VCaP (cell line): ENCODE data around the gene CTCFL.
"Not testable (repeated sequence)": the region's sequence is repeated elsewhere in the genome, so short reads cannot be mapped to it uniquely, and the experiment has no call there.

Experiments used
- H3K27ac ChIP-seq: fragments of 450-650 bp; 2 replicates; pipeline ENCODE4 v1.5.1; 2017
- CTCF ChIP-seq: fragments of 450-650 bp; conservative IDR thresholded peaks from 2 replicates; pipeline ENCODE4 v1.5.1; 2017; ENCODE audit warnings: mild to moderate bottlenecking, moderate library complexity

CTCFL gene

GRCh38 chr20:57474816-57475215 is 50.1 kb downstream of the CTCFL start:
- H3K27ac ChIP-seq = no peak overlapping the region
- TF ChIP-seq CTCF = no peak

- H3K27ac ChIP-seq = no peak overlapping the region
- no peak for TF ChIP-seq CTCF
Observed at GRCh38 chr20:57474205-57474604, 50.7 kb downstream of the CTCFL start.

GRCh38 chr20:57473246-57474048 is 51.5 kb downstream of the CTCFL start:
- no peak overlapping the region for H3K27ac ChIP-seq
- TF ChIP-seq CTCF = no peak

- not testable (repeated sequence) for H3K27ac ChIP-seq
Observed at GRCh38 chr20:57472474-57472873, 52.5 kb downstream of the CTCFL start.

- H3K27ac ChIP-seq = no peak overlapping the region
- TF ChIP-seq CTCF = no peak
Observed at GRCh38 chr20:57471496-57472372, 53.2 kb downstream of the CTCFL start.

GRCh38 chr20:57470666-57471495 is 54.1 kb downstream of the CTCFL start:
- TF ChIP-seq CTCF = no peak
- H3K27ac ChIP-seq = no peak overlapping the region

GRCh38 chr20:57470212-57470522 is 54.8 kb downstream of the CTCFL start:
- TF ChIP-seq CTCF = no peak
- H3K27ac ChIP-seq = no peak overlapping the region
